OCI-LY3 (cell line): ENCODE measurements around the gene GPC2.

Experiments used
- EZH2phosphoT487 ChIP-seq: fragments of 200-600 bp; shearing (Covaris generic); IDR thresholded peaks from 2 replicates; pipeline ENCODE4 v1.6.1; 2018; ENCODE audit warnings: antibody characterized with exemption, mixed run types, low read depth
- TF ChIP-seq, protein P1 (sequence below): fragments of 200-600, 300-600 bp; sonication (generic); IDR thresholded peaks from 2 replicates; pipeline ENCODE4 v1.5.1; 2014; ENCODE audit warnings: antibody characterized with exemption, low read length, low read depth

DNA sequence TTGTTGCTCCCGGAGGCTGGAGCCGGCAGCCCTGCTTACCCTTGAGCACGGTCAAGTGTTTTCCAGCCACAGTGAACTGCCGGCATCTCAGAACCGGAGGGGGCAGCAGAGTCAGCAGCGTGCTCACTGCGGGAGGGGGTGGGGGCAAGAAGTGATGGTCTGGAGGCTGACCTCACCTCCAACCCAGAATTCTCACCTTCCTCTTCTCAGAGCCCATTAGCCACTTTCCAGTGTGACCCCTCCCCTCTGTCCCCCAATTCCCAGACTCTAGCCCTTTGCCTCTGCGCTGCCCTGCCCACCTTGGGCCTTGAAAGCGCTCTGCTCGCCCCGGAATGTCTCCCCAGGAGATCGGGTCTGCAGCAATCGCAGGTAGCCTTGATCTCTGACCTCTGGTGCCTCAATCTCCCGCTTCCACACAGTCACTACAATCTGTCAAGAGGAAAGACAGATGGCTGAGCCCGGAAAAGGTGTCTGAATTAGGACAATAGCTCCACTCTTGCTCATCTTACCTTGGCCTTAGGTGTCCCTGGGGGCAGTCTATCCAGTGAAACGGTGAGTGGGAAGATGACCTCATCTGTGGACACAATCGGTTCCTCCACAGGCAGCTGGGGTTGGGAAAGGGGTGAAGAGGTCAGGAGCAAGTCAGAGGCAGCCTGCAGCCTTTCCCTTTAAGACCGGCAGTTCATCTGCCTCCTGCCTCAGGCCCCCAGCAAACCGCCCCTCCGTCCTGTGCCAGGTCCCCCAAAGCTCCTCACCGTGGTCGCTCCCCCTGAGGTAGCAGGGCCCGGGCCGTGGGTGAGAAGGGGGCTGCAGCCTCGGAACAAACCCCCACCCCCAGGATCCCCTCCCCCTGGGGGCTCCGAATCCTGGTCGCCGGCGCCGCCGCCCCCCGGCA, 19.6 kb downstream of the GPC2 start:
- TF ChIP-seq EZH2phosphoT487 = no peak
- TF ChIP-seq, protein P1, sequence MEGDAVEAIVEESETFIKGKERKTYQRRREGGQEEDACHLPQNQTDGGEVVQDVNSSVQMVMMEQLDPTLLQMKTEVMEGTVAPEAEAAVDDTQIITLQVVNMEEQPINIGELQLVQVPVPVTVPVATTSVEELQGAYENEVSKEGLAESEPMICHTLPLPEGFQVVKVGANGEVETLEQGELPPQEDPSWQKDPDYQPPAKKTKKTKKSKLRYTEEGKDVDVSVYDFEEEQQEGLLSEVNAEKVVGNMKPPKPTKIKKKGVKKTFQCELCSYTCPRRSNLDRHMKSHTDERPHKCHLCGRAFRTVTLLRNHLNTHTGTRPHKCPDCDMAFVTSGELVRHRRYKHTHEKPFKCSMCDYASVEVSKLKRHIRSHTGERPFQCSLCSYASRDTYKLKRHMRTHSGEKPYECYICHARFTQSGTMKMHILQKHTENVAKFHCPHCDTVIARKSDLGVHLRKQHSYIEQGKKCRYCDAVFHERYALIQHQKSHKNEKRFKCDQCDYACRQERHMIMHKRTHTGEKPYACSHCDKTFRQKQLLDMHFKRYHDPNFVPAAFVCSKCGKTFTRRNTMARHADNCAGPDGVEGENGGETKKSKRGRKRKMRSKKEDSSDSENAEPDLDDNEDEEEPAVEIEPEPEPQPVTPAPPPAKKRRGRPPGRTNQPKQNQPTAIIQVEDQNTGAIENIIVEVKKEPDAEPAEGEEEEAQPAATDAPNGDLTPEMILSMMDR = no peak
